Neural cell (in vitro differentiated cells): ENCODE data around the gene RAVER1. TPM values are rescaled to one million over a fixed set of nuclear protein-coding genes. Genes with fewer than 3 reads are reported as not detected.
"Not testable (repeated sequence)": the region's sequence is repeated elsewhere in the genome, so short reads cannot be mapped to it uniquely, and the experiment has no call there.

ENCODE experiments used
- H2AFZ ChIP-seq: fragments of 200-600, 300-800 bp; sonication (generic), shearing (Covaris generic); 2 replicates; pipeline ENCODE4 v1.6.0; 2014; ENCODE audit warnings: low read depth, mild to moderate bottlenecking, antibody characterized with exemption, low read length, moderate library complexity
- H3F3A ChIP-seq: fragments of 200-600 bp; shearing (Covaris generic); 2 replicates; pipeline ENCODE4 v1.6.1; 2016; ENCODE audit warnings: mild to moderate bottlenecking, moderate library complexity, mixed read lengths, antibody characterized with exemption, low read length; ENCODE audit not compliant: insufficient read depth, poor library complexity, severe bottlenecking
- H3K27ac ChIP-seq: fragments of 200-600, 300-800 bp; sonication (generic), shearing (Covaris generic); 2 replicates; pipeline ENCODE4 v1.5.1; 2014; ENCODE audit warnings: mild to moderate bottlenecking, low read length, moderate library complexity
- H3K27me3 ChIP-seq: fragments of 300-800, 200-600 bp; sonication (generic), shearing (Covaris generic); 2 replicates; pipeline ENCODE4 v1.6.0; 2014; ENCODE audit warnings: mild to moderate bottlenecking, low read depth, low read length, moderate library complexity; ENCODE audit not compliant: insufficient read depth
- H3K36me3 ChIP-seq: fragments of 300-800, 200-600 bp; sonication (generic), shearing (Covaris generic); 2 replicates; pipeline ENCODE4 v1.5.1; 2014; ENCODE audit warnings: mild to moderate bottlenecking, antibody characterized with exemption, low read length, moderate library complexity; ENCODE audit not compliant: insufficient read depth
- H3K4me2 ChIP-seq: fragments of 300-800, 200-600 bp; sonication (generic), shearing (Covaris generic); 2 replicates; pipeline ENCODE4 v1.6.0; 2014; ENCODE audit warnings: mild to moderate bottlenecking, low read length
- H3K4me3 ChIP-seq: fragments of 300-800, 200-600 bp; sonication (generic), shearing (Covaris generic); 2 replicates; pipeline ENCODE4 v1.5.1; 2014; ENCODE audit warnings: mild to moderate bottlenecking, low read length, moderate library complexity
- H3K79me2 ChIP-seq: fragments of 200-600 bp; shearing (Covaris generic); replicated peaks from 2 replicates; pipeline ENCODE4 v1.6.0; 2014; ENCODE audit warnings: mild to moderate bottlenecking, low read length, moderate library complexity; ENCODE audit not compliant: insufficient read depth
- H3K9ac ChIP-seq: fragments of 300-800, 200-600 bp; sonication (generic), shearing (Covaris generic); 2 replicates; pipeline ENCODE4 v1.6.1; 2016; ENCODE audit warnings: mild to moderate bottlenecking, low read length, mixed read lengths
- H3K9me2 ChIP-seq: fragments of 200-600 bp; shearing (Covaris generic); 2 replicates; pipeline ENCODE4 v1.6.1; 2016; ENCODE audit warnings: mild to moderate bottlenecking, low read length, mixed read lengths; ENCODE audit not compliant: insufficient read depth
- H3K9me3 ChIP-seq: fragments of 200-600, 300-800 bp; sonication (generic), shearing (Covaris generic); 2 replicates; pipeline ENCODE4 v1.6.1; 2016; ENCODE audit warnings: mild to moderate bottlenecking, mixed run types, low read length, moderate library complexity, mixed read lengths
- H4K20me1 ChIP-seq: fragments of 200-600 bp; shearing (Covaris generic); 2 replicates; pipeline ENCODE4 v1.6.1; 2016; ENCODE audit warnings: mild to moderate bottlenecking, mixed run types; ENCODE audit not compliant: insufficient read depth
- EP300 ChIP-seq: fragments of 450-650 bp; conservative IDR thresholded peaks from 2 replicates; pipeline ENCODE4 v1.6.1; 2014; ENCODE audit warnings: antibody characterized with exemption, mild to moderate bottlenecking, moderate library complexity; ENCODE audit not compliant: poor library complexity, severe bottlenecking
- EZH2 ChIP-seq: fragments of 200-600, 300-800 bp; shearing (Covaris generic), sonication (generic); IDR thresholded peaks from 2 replicates; pipeline ENCODE4 v1.6.1; 2014; ENCODE audit warnings: antibody characterized with exemption, low read length, borderline replicate concordance, mild to moderate bottlenecking; ENCODE audit not compliant: insufficient read depth, poor library complexity, severe bottlenecking
- MXI1 ChIP-seq: fragments of 450-650 bp; conservative IDR thresholded peaks from 2 replicates; pipeline ENCODE4 v1.6.1; 2014; ENCODE audit warnings: antibody characterized with exemption, mild to moderate bottlenecking; ENCODE audit not compliant: poor library complexity, severe bottlenecking
- POLR2AphosphoS5 ChIP-seq: IDR thresholded peaks from 2 replicates; pipeline ENCODE4 v1.6.1; 2012
- RAD21 ChIP-seq: fragments of 450-650 bp; conservative IDR thresholded peaks from 2 replicates; pipeline ENCODE4 v1.6.1; 2014; ENCODE audit warnings: antibody characterized with exemption, mild to moderate bottlenecking, moderate library complexity
- SMC3 ChIP-seq: fragments of 450-650 bp; conservative IDR thresholded peaks from 2 replicates; pipeline ENCODE4 v1.6.1; 2014; ENCODE audit warnings: antibody characterized with exemption, mild to moderate bottlenecking, moderate library complexity; ENCODE audit not compliant: poor library complexity
- TAF1 ChIP-seq: IDR thresholded peaks from 2 replicates; pipeline ENCODE4 v1.6.1; 2012; ENCODE audit warnings: low read depth
- polyA plus RNA-seq: library from polyadenylated mRNA; depleted of rRNA; stranded (reverse); fragments of >200 nt; gene quantifications from 2 replicates; pipeline ENCODE4 v1.2.3, GENCODE V29; 2014
- TF ChIP-seq, protein P1 (sequence below): IDR thresholded peaks from 2 replicates; pipeline ENCODE4 v1.6.1; 2012; ENCODE audit warnings: borderline replicate concordance
- TF ChIP-seq, protein P2 (sequence below): fragments of 450-650 bp; IDR thresholded peaks from 2 replicates; pipeline ENCODE4 v1.5.1; 2014; ENCODE audit warnings: antibody characterized with exemption, mild to moderate bottlenecking, moderate library complexity; ENCODE audit not compliant: poor library complexity, severe bottlenecking

RAVER1 gene
- polyA plus RNA-seq, 1 donor from 2014 or later, result 1.3 TPM

DNA sequence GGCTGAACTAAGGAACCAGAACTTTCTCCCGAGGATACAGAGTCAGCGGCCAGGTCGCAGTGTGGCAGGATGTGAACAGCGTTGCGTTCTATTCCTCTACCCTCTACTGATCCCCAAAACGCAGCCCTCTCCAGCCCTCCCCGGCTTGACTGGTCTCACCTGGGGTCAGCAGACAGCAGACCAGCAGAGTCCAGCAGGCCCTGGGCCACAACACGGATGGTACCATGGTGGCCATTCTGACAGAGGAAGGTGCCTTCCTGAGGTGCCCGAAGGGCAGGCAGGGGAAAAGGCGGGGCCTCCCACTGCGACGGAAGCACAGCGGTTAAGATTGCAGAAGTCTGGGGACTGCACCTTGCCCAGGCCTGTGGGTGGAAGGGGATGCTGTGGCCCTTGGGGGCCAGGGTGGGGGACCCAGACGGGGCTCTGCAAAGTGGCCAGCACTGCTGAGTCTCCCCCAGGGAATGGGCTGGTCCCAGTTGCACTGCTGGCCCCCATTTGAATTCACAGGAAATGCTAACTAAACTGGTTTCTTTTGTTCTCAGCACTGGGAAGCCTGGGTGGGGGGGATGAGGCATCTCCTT lies 6.1 kb upstream of the RAVER1 start, which contains the start of gene ICAM3:
Gene ICAM3 (minus strand): TSS at position 245 of the 581 bp plus-strand sequence. CDS start 10 bp downstream, at position 235.
- H3K27me3 ChIP-seq, result no peaks in the 10 kb centered on the region
- H4K20me1 ChIP-seq, result no peaks in the 10 kb centered on the region
- no peak within 1 kb of the TSS for H3K4me2 ChIP-seq
- no peak within 1 kb of the TSS for H2AFZ ChIP-seq
- no peaks in the 10 kb centered on the region for H3F3A ChIP-seq
- H3K9ac ChIP-seq, result no peak within 1 kb of the TSS
- H3K36me3 ChIP-seq, result no peaks in the 10 kb centered on the region
- H3K79me2 ChIP-seq, result no peaks in the 10 kb centered on the region
- no peak within 1 kb of the TSS for H3K27ac ChIP-seq
- no peaks in the 10 kb centered on the region for H3K9me2 ChIP-seq
- no peaks in the 10 kb centered on the region for H3K9me3 ChIP-seq
- H3K4me3 ChIP-seq, result no peak within 1 kb of the TSS
- TF ChIP-seq, protein P1, sequence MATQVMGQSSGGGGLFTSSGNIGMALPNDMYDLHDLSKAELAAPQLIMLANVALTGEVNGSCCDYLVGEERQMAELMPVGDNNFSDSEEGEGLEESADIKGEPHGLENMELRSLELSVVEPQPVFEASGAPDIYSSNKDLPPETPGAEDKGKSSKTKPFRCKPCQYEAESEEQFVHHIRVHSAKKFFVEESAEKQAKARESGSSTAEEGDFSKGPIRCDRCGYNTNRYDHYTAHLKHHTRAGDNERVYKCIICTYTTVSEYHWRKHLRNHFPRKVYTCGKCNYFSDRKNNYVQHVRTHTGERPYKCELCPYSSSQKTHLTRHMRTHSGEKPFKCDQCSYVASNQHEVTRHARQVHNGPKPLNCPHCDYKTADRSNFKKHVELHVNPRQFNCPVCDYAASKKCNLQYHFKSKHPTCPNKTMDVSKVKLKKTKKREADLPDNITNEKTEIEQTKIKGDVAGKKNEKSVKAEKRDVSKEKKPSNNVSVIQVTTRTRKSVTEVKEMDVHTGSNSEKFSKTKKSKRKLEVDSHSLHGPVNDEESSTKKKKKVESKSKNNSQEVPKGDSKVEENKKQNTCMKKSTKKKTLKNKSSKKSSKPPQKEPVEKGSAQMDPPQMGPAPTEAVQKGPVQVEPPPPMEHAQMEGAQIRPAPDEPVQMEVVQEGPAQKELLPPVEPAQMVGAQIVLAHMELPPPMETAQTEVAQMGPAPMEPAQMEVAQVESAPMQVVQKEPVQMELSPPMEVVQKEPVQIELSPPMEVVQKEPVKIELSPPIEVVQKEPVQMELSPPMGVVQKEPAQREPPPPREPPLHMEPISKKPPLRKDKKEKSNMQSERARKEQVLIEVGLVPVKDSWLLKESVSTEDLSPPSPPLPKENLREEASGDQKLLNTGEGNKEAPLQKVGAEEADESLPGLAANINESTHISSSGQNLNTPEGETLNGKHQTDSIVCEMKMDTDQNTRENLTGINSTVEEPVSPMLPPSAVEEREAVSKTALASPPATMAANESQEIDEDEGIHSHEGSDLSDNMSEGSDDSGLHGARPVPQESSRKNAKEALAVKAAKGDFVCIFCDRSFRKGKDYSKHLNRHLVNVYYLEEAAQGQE, result no peak
- TF ChIP-seq EZH2 (no peak), RAD21 (no peak), MXI1 (no peak), POLR2AphosphoS5 (no peak), TAF1 (no peak), EP300 (no peak), SMC3 (no peak)
- TF ChIP-seq, protein P2, sequence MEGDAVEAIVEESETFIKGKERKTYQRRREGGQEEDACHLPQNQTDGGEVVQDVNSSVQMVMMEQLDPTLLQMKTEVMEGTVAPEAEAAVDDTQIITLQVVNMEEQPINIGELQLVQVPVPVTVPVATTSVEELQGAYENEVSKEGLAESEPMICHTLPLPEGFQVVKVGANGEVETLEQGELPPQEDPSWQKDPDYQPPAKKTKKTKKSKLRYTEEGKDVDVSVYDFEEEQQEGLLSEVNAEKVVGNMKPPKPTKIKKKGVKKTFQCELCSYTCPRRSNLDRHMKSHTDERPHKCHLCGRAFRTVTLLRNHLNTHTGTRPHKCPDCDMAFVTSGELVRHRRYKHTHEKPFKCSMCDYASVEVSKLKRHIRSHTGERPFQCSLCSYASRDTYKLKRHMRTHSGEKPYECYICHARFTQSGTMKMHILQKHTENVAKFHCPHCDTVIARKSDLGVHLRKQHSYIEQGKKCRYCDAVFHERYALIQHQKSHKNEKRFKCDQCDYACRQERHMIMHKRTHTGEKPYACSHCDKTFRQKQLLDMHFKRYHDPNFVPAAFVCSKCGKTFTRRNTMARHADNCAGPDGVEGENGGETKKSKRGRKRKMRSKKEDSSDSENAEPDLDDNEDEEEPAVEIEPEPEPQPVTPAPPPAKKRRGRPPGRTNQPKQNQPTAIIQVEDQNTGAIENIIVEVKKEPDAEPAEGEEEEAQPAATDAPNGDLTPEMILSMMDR, result no peak

- Histone ChIP-seq H3K4me2 (no peak overlapping the region), H3K27ac (no peak overlapping the region), H4K20me1 (no peaks in the 10 kb centered on the region), H3K4me3 (no peak overlapping the region), H3K9ac (no peak overlapping the region), H2AFZ (no peak overlapping the region), H3K36me3 (no peaks in the 10 kb centered on the region), H3K79me2 (no peaks in the 10 kb centered on the region), H3K9me2 (no peaks in the 10 kb centered on the region), H3K9me3 (no peaks in the 10 kb centered on the region), H3K27me3 (no peaks in the 10 kb centered on the region), H3F3A (no peaks in the 10 kb centered on the region)
- TF ChIP-seq, protein P1, result no peak
- TF ChIP-seq POLR2AphosphoS5 (no peak), MXI1 (no peak), SMC3 (no peak), EZH2 (no peak), RAD21 (no peak), EP300 (no peak), TAF1 (no peak)
- TF ChIP-seq, protein P2, result no peak
Measured at GRCh38 chr19:10338940-10339339, 5.6 kb upstream of the RAVER1 start.

GRCh38 chr19:10336725-10337124 lies 3.4 kb upstream of the RAVER1 start:
- H3K4me3 ChIP-seq, H3K27me3 ChIP-seq, H3K27ac ChIP-seq, H3K9me3 ChIP-seq, H3K9ac ChIP-seq, H3F3A ChIP-seq, H3K9me2 ChIP-seq, H2AFZ ChIP-seq, H3K4me2 ChIP-seq, H3K36me3 ChIP-seq, H4K20me1 ChIP-seq, H3K79me2 ChIP-seq: not testable (repeated sequence)
